Measurements from ENCODE around the gene WDFY4. TPM values are rescaled to one million over a fixed set of nuclear protein-coding genes. Genes with fewer than 3 reads are reported as not detected.

Gene WDFY4
- total and polyA plus RNA-seq, 9 of the 15 experiments (the other 6 are each of a cell fraction or from before 2014, with no cell fraction given), result 0.01 to 0.02 (median 0.01) TPM; not detected in 6

GRCh38 chr10:48776528-48776927, 91.9 kb downstream of the WDFY4 start:
- peaks cover 0 to 8% of the 10 kb centered on the region in 2 experiments; a peak in 3 of 5 replicates for H3K4me1 ChIP-seq (replicated peaks in 1 of 2; ENCODE audit: control insufficient read depth in 2 of 2, insufficient read depth in 2 of 2, low read length in 2 of 2)
- no peak overlapping the region; a peak in 1 of 4 replicates for H3K9ac ChIP-seq (ENCODE audit: insufficient read depth in 1 of 2, low read depth in 2 of 2, low read length in 2 of 2)
- ATAC-seq (peak; percentile 68), FAIRE-seq (no peak), DNase-seq (ENCODE audit: extremely low read depth in 1 of 4, low spot score in 3 of 4) (peak; percentile 29 to 49 (median 40))
- intact Hi-C loops (cut with micrococcal nuclease) (no loop called here), in situ Hi-C loops (cut with MboI) (no loop called here)
- no peak overlapping the region for H3K4me3 ChIP-seq
- H3K79me2 ChIP-seq (ENCODE audit: control insufficient read depth, insufficient read depth, low read length), result no peaks in the 10 kb centered on the region
- no peak overlapping the region for H2AFZ ChIP-seq (ENCODE audit: low read depth, low read length)
- H3K36me3 ChIP-seq (ENCODE audit: control insufficient read depth, insufficient read depth, low read length), result no peaks in the 10 kb centered on the region
- no peaks in the 10 kb centered on the region for H3K9me3 ChIP-seq (replicated peaks; ENCODE audit: control insufficient read depth, insufficient read depth, low read depth, low read length)
- no peaks in the 10 kb centered on the region for H4K20me1 ChIP-seq (replicated peaks; ENCODE audit: control insufficient read depth, insufficient read depth, low read length)
- WGBS (ENCODE audit: insufficient coverage, low coverage, missing lambda C conversion rate), result 2% methylated on average over 9 of the region's 9 CpGs
- no peak overlapping the region for H3K27ac ChIP-seq (ENCODE audit: extremely low read depth, low read depth, low read length)
- H3K4me2 ChIP-seq (ENCODE audit: insufficient read depth, low read length), result peak overlapping the region; percentile 16; the same call in 1 of the 2 replicates
- CTCF ChIA-PET (ENCODE audit: low intra/inter-chr PET ratio), result no interaction called here
- H3K9me1 ChIP-seq (ENCODE audit: control insufficient read depth, insufficient read depth, low read length), result no peaks in the 10 kb centered on the region
- POLR2A ChIA-PET, result interaction anchor here (0.6 to 1.3 kb wide), 3 partner anchors 12 to 42 kb away, joined by 3 read pairs; no protein-coding TSS in a partner anchor
- BruUV-seq (replicated peaks), result no TSS peak
- no peak for TF ChIP-seq NBN (IDR thresholded peaks at IDR 0.05; ENCODE audit: low read depth)
- 0 out of 2 replicates have a peak, but pooled peaks have one; percentile 3 for TF ChIP-seq MAFK (IDR thresholded peaks at IDR 0.05; ENCODE audit: low read length)
- 0 out of 2 replicates have a peak, but pooled peaks have one; percentile 16 for TF ChIP-seq NFIC (IDR thresholded peaks at IDR 0.05)
- TF ChIP-seq MAFG (tag; conservative IDR thresholded peaks at IDR 0.05), result peak; percentile 48; the same call in 1 of the 2 replicates
- peak; percentile 18; the same call in 1 of the 2 replicates for TF ChIP-seq C11orf30 (IDR thresholded peaks at IDR 0.05; ENCODE audit: low read depth)
- no peak for TF ChIP-seq CHD1 (IDR thresholded peaks at IDR 0.05; ENCODE audit: low read length)
- TF ChIP-seq MAFF (IDR thresholded peaks at IDR 0.05; ENCODE audit: low read length), result 0 out of 2 replicates have a peak, but pooled peaks have one; percentile 10
- 0 out of 2 replicates have a peak, but pooled peaks have one; percentile 52 for TF ChIP-seq NFE2 (IDR thresholded peaks at IDR 0.05; ENCODE audit: low read depth)
- H3K27me3 ChIP-seq (ENCODE audit: control insufficient read depth in 2 of 2, insufficient read depth in 2 of 2, low read length in 2 of 2), result peaks cover 0 to 26% of the 10 kb centered on the region in 2 experiments; a peak in 3 of 5 replicates
